ENCODE measurements around the gene PNLIP.

- no peak for TF ChIP-seq MAX (IDR thresholded peaks at IDR 0.05; ENCODE audit: low read depth)
- no peak for TF ChIP-seq EP300 (IDR thresholded peaks at IDR 0.05; ENCODE audit: borderline replicate concordance in 1 of 2, low read depth in 1 of 2, low read length in 1 of 2)
- no peak for TF ChIP-seq CTCF (IDR thresholded peaks at IDR 0.05)
- TF ChIP-seq YY1 (IDR thresholded peaks at IDR 0.05; ENCODE audit: low read depth) = no peak
- TF ChIP-seq SMC3 (IDR thresholded peaks at IDR 0.05; ENCODE audit: low read depth, low read length) = no peak
- no peak for TF ChIP-seq RAD21 (IDR thresholded peaks at IDR 0.05; ENCODE audit: low read length)
- no peak for TF ChIP-seq TCF12 (IDR thresholded peaks at IDR 0.05)
- TF ChIP-seq SIN3A (IDR thresholded peaks at IDR 0.05; ENCODE audit: borderline replicate concordance, low read depth, low read length) = no peak
- TF ChIP-seq MEF2A (IDR thresholded peaks at IDR 0.05; ENCODE audit: borderline replicate concordance, low read depth) = no peak
- TF ChIP-seq RFX5 (IDR thresholded peaks at IDR 0.05; ENCODE audit: low read length) = no peak
- TF ChIP-seq FOXM1 (IDR thresholded peaks at IDR 0.05; ENCODE audit: low read depth) = no peak
Observed at GRCh38 chr10:116555880-116556279, 10.1 kb downstream of the PNLIP start.
